NK-92 treated with Interleukin-12 subunit alpha and Interleukin-12 subunit beta, amount 100 ng/mL, for 24 hours (cell line): ENCODE measurements around the gene RTL10.

Source experiments
- DNase-seq: peaks from one replicate; lab custom pipeline; 2025; lab: John Stamatoyannopoulos, UW

The RTL10 gene

DNA sequence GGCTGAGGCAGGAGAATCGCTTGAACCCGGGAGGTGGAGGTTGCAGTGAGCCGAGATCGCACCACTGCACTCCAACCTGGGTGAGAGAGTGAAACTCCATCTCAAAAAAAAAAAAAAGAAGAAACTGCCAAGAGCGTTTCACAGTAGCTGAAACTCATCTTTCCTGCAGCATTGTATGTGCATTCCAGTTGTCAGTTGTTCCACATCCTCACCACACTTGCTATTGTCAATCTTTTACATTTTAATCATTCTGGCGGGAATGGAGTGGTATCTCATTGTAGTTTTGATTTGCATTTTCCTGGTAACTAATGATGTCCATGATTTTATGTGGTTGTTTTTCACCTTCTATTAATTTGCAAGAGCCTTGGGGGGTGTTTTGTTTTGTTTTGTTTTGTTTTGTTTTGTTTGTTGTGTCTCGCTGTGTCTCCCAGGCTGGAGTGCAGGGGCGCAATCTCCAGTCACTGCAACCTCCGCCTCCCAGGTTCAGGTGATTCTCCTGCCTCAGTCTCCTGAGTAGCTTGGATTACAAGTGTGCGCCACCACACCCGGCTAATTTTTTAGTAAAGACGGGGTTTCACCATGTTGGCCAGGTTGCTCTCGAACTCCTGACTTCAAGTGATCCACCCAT, 8.1 kb upstream of the RTL10 start:
- no peak for DNase-seq

DNA sequence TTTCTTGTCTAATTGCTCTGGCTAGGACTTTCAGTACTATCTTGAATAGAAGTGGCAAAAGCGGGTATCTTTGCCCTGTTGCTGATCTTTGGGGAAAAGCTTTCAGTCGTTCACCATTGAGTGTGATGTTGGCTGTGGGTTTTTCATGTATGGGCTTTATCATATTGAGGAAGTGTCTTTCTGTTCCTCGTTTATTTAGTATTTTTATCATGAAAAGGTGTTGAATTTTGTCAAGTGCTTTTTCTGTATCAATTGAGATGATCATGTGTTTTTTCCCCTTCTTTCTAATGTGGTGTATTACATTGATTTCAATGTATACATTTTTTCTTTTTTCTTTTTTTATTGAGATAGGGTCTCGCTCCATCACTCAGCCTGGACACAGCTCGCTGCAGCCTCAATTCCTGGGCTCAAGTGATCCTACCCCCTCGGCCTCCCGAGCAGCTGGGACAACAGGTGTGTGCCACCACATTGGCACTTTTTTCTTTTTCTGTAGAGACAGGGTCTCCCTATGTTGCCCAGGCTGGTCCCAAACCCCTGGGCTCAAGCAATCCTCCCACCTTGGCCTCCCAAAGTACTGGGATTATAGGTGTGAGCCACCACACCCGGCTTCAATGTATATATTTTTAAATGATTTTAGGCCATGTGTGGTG, 5.3 kb upstream of the RTL10 start:
- DNase-seq = no peak

DNA sequence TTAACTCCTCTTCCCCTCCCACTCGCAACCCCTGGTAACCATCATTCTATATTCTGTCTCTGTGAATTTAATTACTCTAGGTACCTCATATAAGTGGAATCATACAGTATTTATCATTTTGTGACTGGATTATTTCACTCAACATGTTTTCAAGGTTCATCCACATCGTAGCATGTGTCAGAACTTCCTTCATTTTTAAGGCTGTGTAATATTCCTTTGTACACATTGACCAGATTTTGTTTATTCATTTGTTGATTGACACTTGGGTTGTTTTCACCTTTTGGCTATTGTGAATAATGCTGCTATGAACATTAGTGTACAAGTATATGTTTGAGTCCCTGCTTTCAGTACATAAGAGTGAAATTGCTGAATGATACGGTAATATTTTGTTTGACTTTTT, 2.7 kb upstream of the RTL10 start:
- no peak for DNase-seq

DNA sequence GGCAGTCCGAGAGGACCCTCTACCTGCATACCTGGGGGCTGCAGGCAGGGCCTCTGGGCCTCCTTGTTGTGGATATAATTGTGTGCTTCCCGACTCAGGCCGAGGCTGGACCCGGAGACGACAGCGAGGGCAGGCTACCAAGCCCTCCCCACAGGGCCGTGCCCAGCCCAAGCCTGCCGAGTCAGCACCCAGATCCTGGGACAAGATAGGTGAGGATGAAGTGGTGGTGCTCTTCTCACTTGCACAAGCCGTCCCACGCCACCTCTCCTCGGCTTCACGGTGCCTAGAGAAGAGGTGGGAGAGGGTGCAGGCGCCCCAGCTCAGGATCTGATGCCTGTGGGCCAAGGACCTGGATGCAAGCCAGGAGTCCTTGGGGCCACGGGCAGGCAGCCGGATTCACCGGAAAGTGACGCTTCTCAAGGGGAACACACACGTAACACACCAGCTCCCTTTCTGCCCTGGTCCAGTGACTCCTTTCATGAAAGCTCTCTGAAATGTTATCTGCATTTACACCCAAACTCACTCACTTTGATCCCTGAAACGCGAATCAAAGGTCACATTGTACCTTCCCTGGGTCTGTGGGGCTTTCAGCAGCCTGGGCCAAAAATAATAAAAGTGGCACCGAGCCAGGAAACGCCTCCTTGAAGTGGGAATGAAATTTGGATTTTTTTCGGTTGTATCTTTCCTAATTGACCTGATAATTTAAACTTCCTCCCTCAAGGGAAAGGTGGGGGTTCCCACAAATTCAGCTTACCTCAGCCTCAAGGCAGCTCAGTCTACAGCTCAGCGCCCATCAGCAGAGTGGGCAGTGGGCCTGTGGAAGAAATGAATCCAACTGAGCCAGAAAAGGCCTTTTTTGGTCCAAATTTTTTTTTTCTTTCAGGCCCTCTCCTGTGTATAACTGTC, 1.1 kb upstream of the RTL10 start:
- no peak for DNase-seq

DNA sequence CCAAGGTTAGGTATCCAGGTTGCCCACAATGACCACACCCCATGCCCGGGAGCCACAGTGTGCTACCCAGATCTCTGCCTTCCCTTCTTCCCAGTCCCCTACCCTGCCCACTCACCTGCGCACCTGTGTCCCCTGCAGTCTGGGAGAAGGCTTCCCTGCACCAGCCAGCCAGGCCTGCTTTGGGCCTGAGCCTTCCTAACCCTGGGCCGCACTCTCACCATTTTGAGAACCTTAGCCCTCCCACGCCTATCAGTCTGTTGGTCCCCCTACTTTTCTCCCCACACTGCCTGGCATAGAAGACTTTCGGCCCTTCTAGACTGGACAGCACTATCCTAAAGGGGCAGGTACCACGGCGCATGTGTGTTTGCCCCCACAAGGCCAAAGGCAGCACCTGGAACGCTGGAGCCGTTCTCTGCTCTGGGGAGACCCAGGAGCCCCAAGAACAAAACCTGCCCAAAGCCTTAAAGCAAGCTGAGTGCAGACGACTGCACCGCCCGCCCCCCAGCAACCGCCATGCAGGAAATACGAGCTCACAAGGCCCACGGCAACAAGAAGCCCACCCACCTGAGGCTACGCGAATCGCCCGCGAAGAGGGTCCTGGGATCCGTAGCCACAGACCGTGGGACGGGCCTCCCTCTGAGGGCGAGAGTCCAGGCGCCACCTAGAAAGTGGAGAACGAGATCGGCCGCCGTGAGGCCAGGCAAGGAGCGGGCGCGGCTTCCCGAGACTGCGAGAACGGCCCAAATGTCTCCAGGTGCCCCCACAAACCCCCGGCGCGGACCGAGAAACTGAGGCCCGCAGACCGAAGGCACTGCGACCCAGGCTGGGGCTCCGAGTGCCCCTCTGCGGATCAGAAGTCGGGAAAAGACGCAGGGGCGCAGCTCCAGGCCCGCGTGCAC, 546 bp downstream of the RTL10 start:
- no peak for DNase-seq

DNA sequence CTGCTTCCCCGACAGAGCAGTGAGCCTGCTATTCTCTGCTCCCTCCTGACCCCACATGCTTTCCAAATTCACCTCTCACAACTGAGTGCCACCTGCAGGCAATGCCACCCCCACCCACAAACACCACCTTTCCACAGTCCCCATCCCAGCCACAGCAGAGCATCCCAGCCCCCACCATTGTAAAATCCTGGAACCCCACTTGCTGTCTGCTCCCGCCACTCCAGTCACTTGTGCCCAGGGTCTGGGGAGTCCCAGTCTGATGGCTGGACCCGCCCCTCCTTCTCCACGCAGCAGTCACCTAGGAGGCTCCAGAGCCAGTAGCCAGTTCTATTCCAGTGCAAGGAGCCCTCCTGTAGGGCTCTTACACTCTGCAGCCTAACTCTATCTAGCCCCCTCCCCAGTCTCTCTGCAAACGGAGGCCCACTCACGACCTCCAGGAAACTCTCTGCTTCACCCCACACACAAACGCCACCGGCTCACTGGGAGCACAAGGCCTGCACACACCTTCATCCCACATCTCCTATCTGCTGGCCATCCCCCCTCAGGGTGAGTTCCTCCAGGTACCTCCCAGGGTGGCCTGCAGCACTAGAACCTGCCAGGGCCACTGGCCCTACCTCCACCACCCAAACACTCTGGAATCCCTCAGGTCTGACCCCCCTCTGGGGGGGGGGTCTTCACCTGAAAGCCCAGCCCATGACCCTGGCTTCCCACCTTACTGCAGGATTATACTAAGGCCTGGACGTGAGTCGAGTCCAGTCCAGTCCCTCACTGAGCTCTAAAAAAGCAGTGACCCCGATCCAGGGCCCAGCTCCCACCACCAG, 1.4 kb downstream of the RTL10 start:
- DNase-seq = no peak

DNA sequence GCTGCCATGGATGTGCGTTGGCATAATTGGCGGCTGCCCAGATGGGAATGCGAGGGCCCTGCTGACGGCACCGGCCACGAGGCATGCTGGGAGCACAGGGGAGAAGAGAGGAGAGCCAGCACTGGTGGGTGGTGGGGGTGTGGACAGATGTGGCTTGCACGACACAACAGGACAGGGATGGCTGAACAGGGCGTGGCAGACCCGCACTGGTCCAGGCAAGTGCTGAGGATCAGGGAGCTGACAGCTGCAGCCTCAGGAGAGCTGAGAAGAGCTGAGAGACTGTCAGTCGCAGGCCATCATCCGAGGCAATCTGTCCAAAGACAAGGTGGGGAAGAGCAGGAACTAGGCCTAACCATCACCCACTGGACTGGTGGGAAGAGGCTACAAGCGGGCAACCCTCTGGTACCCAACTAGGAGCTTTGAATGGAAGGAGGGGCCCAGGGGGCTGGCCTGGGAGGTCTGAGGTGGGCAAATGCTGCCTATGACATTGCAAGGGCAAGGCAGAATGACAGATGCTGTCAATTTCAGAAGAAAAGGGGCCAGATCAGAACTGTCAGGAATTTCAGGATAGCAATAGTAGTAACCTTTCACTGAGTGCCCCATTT, 2.4 kb downstream of the RTL10 start:
- no peak for DNase-seq

DNA sequence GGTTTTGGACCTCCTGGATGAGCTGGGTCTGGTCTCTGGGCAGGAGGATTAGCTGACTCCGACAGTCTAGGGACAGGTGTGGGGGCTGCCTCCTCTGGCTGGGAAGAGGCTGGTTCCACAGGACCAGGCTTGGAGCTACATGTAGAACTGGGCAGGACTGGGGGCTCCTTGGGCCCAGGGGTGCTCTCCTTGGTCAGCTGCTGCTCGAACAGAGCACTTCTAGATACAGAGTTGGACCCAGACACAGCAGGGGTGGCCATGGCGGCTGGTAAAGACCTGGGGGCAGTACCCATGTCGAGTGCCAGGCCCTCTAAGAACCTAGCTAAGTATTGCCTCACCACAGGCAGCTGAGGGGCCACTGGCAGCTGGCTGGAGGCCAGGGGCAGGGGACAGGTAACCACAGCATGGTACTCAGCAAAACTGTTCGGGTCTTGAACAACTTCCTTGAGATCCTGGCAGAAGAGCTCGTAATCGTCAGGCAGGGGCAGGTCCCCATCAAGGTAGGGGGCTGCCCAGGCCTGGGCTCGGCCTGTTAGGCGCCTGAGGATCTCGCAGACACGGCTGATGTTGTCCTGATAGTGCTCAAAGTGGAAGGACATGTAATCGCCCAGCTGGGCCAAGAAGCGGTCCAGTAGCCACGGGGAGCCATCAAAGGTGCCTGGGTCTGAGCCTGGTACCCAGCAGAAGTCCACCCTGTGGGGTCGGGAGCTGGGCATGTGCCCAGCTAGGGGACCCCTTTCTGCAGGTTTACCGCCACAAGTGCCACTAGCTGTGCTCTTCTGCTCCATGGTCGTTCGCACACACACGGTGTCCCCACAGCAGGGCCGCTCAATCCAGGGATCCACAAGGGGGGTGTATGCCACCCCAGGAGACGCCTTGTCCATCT, 3.1 kb downstream of the RTL10 start:
- no peak for DNase-seq

DNA sequence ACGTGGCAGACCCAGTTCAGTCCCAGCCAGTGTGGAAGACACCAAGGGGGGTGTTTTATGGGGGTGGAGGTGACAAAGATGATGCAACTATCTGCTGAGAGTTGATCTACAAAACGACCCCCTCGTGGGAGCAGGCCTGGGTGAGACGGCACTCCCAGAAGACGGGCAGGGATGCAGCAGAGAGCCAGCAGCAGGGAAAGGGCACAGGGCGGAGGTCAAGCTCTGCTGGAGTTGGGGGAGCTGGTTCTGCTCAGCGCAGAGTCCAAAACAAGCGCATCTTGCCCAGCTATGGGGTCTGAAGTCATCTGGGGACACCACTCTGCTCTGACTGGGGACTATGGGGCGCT, 3.9 kb downstream of the RTL10 start:
- no peak for DNase-seq

DNA sequence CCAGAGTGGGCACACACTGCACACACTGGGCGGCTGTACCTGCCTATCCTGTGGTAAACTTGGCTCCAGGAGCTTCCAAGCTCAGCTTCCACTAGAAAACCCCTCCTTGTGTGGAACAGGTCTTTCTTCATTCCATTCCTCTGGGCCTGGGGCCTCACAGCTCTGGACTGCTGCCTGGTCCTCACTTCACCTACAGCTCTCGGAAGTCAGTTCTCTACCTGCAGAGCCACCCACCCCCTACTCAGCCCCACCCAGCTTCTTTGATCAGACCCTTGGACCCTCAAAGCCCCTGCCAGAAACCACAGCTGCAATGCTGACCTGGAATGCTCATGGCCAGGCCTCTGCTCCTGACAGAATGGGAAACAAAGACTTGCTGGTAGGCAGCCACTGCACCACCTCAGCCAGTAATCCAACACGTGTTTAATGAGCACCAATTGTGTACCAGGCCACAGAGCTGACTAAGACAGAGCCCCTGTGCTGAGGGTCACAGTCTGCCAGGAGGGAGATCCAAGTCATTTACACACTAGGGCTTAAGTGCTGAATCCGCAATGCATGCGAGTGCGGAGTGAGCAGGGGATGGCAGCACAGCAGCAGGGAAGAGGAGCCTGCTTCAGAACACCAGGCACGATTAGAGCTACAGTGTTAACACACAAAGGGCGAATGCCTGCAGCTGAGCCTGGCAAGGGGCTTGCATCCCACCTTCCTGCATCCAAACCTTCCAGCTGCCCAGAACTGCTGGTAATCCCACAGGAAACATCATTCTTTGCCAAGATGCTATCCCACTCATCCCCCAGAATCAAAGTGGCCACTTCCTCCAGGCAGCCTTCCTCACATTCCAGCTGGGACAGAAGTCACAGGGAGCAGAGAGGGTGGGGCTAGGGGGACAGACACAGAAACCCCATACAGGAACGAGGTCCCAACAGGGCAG, 4.6 kb downstream of the RTL10 start:
- no peak for DNase-seq

DNA sequence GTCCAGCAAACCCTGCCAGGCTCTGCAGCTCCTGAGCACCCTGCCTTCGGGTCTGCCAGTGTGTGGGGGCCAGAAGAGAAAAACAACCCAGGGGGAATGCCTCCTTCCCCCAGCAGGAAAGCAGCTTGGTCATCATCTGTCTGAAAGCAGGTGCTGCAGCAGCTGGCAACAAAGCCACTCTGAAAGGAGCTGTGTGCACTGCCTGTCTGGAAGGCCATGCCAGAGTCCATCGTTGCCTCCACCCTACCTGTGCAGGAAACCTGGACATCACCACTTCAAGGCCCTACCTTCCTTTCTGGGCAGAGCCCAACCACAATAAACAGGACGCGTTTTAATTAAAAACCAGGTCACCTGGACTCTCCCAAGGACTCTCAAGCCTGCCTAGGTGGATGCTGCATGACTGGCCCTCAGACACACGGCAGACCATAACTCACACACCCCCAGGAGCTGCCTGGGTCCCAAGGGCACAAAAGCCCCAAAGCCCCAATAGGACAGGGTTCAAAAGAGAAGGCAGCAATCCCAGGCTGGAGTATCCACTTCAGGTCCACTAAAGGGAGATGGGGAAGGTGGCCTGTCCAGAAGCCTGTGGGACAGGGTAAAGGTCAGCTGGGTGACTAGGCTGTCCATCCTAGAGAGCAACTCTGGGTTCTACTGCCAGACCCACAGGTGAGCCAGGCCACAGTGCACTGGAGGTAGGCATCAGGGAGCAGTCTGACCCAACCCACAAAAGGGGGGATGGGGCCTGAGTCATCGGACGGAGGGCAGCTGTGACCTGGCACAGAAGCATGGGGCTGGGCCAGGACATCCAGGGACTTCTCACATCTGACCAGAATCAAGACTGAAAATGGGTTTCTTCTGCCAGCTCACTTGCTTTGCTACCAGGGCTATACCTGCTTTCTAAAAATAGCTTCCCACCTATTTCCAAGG, 6.1 kb downstream of the RTL10 start:
- DNase-seq = no peak

DNA sequence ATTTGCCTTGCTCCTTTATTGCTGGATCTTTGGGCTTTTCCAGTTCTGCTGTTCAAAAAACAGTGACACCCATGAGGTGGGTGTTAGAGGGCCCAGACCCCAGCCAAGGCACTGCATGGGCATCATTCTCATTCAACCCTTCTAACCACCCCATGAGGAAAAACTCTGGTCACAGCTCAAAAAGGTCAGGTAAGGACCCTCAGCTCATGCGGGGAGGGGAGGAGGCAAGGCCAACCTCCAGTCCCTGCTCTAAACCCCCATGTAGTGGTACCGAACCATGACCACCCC, 7.4 kb downstream of the RTL10 start:
- no peak for DNase-seq

DNA sequence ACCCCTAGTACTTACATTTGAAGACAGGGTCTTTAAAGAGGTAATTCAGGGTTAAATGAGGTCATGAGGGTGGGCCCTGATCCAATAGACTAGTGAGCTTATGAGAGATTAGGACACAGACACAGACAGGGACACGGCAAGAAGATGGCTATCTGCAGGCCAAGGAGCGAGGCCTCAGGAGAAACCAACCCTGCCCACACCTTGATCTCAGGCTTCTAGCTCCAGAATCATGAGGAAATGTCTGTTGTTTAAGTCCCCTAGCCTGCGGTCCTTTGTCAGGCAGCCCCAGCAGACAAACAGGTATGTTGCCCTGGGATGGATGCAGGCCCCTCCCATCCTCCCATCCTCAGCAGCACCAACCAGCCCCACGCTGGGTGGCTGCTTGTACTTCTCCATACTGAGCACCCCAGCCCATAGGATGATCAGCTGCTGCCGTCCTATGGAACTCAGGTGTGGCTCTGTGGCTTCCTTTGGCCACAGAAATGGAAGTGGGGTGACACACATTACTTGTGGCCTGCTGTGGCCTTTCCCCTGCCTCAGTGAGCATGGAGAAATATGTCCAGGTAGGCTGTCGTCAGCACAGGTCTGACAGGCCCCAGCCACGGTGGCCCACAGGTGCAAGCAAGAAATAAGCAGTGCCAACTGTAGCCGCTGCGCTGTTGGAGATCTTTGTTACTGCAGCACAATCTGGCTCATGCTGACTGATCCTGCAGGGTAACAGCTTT, 7.9 kb downstream of the RTL10 start:
- DNase-seq = no peak

DNA sequence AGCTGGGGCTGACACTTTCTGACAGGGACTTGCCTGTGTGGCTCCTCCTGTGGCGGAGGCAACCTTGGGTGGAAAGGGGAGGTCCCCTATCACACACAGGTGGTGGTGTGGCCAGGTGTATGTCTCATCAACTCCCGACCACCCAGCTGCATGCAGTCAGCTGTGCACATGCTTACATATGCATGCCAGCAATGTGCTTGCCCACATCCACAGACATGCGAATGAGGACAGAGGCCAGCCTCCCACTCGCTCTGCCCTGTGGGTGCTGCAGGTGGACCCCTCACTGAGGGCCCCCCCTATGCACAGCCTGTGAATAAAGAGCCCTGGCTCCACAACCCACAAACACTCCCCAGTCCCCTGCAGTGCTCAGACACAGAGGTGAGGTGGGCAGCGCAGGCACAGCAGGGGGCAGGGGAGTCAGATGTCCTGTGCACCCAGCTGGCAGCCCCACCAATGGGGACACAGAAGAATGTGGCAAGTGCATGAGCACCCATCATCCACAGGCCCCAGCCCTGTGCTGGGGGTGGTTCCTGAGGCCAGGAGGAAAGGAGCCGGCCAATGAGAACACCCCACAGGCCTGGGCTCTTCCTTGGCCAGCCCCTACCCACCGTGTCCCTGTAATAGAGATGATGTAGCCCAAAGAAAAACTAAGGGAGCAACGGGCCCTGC, 9.5 kb downstream of the RTL10 start:
- no peak for DNase-seq

DNA sequence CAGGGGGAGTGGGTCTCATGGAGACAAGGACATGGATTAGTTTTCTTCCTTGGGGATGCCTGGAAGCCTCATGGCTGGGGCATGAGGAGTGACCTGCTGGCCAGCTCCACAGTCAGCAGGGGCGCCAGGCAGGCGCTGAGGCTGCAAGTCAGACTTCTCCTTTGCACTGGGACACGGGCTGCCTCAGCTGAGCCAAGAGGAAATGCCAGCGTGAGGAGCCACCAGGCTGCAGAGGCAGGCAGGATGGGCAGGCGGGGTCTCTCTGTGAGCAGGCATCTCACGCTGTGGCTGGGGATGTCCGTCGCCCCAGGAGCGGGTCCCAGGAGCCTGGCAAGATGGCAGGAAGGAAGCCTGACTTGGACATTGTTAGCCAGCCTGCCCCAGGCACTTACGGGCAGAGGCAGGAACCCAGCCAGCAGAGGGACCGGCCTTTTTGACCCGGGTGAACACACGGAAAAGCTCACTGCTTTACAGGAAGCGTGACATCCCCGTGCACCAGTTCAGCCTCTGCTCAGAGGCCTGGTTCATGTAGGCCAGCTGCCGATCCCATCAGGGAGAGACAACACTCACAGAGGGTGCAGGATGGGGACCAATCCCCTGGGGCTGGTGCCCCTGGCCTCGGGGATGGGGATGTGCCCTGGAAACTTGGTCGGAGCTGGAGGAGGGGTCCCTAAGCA, 10.2 kb downstream of the RTL10 start:
- no peak for DNase-seq

DNA sequence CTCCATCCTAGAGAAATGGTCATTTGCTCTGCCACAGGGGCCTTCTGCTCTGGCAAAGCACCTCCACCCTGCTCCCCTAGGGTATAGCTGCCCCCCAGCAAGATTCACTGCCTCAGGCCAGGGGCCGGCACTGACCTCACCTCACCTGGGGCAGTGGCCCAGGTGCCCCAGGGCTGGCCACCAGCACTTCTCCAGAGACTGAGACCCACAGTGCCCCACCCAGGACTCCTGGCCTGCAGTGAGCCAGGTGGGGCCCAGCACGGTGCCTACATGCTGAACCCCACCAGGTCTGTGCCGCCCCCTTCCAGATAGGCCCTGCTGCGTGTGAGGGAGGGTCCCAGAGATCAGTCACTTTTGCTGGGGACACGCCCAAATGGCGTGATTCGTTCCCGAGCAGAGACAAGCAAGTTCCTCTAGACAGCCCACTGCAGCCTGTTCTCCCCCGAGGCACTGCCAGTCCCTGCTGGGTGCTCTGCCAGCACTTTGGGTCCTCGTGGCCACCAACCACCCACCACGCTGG, 10.8 kb downstream of the RTL10 start:
- DNase-seq = no peak
